SK-N-SH (cell line): Measurements from ENCODE around the gene MYO18B.

Experiments
- CTCF ChIP-seq: fragments of 200-600 bp; sonication (generic); IDR thresholded peaks from 2 replicates; pipeline ENCODE4 v1.6.1; 2017; ENCODE audit warnings: antibody characterized with exemption, mild to moderate bottlenecking, moderate library complexity
- ELF1 ChIP-seq: IDR thresholded peaks from 2 replicates; pipeline ENCODE4 v1.4.0; 2012
- EP300 ChIP-seq, 2 experiments: IDR thresholded peaks; 2 replicates each; pipeline versions ENCODE4 v1.4.0 to v1.6.1; 2012; ENCODE audit warnings: borderline replicate concordance in 1 of 2, low read depth in 1 of 2, low read length in 1 of 2
- EZH2phosphoT487 ChIP-seq: fragments of 200-600 bp; sonication (generic); IDR thresholded peaks from 2 replicates; pipeline ENCODE4 v1.6.1; 2017; ENCODE audit warnings: low read depth, mixed run types, mild to moderate bottlenecking, antibody characterized with exemption, moderate library complexity, borderline replicate concordance
- GATA2 ChIP-seq: sonication (generic); formaldehyde crosslinking; IDR thresholded peaks from 2 replicates; pipeline ENCODE4 v1.5.0; 2020; ENCODE audit warnings: mild to moderate bottlenecking, missing genetic modification reagents
- RAD21 ChIP-seq: IDR thresholded peaks from 2 replicates; pipeline ENCODE4 v1.6.1; 2012; ENCODE audit warnings: mild to moderate bottlenecking, low read length
- SIN3A ChIP-seq: IDR thresholded peaks from 2 replicates; pipeline ENCODE4 v1.6.1; 2012; ENCODE audit warnings: low read depth, mild to moderate bottlenecking, low read length, moderate library complexity, borderline replicate concordance
- YY1 ChIP-seq: IDR thresholded peaks from 2 replicates; pipeline ENCODE4 v1.4.0; 2012; ENCODE audit warnings: low read depth, mild to moderate bottlenecking

- no peak for TF ChIP-seq ELF1
- no peak for TF ChIP-seq CTCF
- no peak for TF ChIP-seq RAD21
- no peak for TF ChIP-seq GATA2
- TF ChIP-seq EP300 (IDR thresholded peaks at IDR 0.05; ENCODE audit: borderline replicate concordance in 1 of 2, low read depth in 1 of 2, low read length in 1 of 2) = no peak
- TF ChIP-seq EZH2phosphoT487 = no peak
- TF ChIP-seq SIN3A = no peak
- no peak for TF ChIP-seq YY1
Observed at GRCh38 chr22:26064048-26064447, 322.1 kb downstream of the MYO18B start.
